NCI-H345 (cell line): ENCODE data around the gene TRAF5.
"Not testable (repeated sequence)": the region's sequence is repeated elsewhere in the genome, so short reads cannot be mapped to it uniquely, and the experiment has no call there.

Experiments
- DNase-seq: peaks from one replicate; lab custom pipeline; 2025; lab: John Stamatoyannopoulos, UW

TRAF5 gene

DNA sequence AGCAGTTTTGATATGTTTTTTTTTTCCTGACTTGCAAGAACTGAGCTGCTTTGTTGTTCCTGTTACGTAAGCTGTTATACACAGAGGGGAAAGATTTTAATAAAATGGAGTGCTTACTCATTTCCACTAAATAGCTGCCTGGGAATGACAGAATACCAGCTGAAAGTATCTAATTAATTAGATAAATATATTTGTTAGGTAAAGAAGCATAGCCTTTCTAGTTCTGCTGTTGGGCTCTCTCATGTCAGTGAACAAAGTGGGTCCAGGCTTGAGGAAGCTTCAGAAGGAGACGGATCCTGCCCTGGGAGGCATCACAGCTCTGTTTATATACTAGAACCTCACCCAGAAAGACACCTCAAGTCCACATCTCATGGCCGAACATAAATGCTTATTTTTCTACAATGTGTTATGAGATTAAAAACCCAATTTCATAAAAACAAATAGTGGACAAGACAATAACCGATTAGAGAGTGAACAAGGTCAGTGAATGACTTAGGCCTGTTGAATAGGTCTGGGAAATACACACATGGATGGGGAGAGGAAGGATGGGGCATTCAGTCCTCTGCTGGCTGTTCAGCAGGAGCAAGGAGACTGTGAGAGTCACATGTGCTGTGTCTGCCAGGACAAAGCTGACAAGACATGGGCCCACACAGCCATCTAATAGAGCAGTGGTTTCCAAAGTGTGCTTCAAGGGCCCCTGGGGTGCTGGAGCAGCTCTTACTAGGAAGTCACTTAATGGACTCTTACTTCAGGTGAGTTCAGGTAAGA, 20.6 kb downstream of the TRAF5 start:
- peak; percentile 73 for DNase-seq

DNA sequence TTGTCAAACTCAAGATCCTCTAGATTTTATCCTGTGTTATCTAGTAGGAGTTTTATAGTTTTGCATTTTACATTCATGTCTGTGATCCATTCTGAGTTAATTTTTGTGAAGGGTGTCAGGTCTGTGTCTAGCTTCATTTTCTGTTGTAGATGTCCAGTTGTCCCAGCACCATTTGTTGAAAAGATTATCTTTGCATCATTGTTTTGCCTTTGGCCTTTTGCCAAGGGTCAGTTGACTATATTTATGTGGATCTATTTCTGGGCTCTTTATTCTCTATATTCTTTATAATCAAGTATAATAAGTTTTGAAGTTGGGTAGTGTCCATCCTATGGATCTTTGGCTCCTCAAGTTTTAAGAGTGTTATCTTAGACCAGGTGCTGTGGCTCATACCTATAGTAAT, 21.9 kb downstream of the TRAF5 start:
- DNase-seq: no peak

DNA sequence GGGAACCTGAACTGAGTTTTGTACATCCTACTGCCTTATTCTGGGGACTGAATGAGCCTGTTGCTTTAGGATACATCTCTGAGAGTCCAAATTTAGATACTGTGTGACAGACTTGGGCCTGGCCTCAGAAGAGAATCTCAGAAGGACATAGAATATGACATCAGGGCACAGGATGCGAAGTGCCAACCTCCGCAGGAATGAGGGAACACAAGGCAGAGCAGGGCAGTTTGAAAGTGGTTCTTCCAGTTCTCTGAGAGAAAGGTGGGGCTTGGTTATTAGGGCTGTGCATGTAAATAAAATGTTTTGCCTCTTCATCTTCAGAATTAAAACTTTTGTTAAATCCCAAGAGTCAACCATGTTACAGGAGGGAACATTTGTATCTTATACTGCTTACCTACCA, 23.1 kb downstream of the TRAF5 start:
- DNase-seq: no peak

DNA sequence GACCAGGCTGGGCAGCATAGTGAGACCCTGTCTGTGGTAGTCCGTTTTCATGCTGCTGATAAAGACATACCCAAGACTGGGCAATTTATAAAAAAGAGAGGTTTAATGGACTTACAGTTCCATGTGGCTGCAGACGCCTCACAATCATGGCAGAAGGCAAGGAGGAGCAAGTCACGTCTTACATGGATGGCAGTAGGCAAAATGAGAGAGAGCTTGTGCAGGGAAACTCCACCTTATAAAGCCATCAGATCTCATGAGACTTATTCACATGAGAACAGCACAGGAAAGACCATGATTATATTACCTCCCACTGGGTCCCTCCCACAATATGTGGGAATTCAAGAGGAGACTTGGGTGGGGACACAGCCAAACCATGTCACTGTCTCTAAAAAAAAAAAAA, 25.4 kb downstream of the TRAF5 start:
- DNase-seq: not testable (repeated sequence)

DNA sequence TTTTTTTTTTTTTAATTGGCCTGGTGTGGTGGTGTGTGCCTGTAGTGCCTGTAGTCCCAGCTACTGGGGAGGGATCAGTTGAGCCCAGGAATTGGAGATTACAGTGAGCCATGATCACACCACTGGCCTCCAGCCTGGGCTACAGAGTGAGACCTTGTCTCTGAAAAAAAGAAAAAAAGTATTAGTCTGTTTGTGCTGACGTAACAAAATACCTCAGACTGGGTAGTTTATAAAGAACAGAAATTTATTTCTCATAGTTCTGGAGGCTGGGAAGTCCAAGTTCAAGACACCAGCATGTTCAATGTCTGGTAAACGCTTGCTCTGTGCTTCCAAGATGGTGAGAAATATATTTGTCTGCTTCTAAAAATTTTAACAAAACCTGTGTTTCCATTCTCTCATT, 25.8 kb downstream of the TRAF5 start:
- DNase-seq: no peak

DNA sequence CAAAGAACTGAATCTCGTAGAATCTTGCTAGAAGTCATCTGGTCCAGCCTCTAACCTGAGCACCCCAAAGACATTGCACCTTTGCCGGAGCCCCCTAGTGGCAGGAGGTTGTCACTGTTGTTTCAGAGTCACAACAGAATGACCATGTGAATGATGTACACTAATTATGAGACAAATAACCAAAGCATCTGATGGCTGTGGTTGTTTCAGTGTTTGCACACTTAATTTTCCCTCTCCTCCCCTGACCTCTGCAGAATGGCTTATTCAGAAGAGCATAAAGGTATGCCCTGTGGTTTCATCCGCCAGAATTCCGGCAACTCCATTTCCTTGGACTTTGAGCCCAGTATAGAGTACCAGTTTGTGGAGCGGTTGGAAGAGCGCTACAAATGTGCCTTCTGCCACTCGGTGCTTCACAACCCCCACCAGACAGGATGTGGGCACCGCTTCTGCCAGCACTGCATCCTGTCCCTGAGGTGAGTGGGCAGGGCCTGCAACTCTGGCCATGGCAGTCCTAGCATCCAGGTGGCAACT, 26.4 kb downstream of the TRAF5 start:
- DNase-seq: peak; percentile 34

DNA sequence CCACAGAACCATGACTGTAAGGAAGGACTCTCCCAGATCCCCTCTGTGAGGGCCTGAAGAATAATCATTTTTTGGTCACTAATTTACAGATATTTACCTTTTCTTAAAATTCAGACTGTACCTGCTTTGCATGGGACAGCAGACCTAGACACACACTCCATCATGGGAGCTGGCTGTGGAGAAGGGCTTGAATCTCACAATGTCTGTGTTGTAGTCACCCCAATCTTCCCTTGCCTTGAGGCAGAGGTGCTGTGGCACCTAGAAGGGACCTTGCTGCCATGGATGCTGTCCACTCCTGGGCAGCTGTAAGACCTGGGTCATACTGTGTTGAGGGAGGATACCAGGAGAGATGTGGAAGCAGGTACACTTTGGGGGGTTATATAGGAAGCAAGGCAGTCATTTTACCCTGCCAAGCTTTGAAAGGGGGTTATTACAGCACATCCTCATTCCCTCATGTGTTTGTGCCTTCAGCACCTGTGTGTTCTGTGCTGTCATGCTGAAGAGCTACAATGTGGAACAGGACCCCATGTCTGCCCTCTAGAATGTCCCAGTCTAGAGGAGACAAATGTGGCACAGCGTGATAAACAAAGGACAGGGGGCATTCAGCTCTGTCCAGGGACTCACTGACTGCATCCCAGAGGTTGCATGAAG, 27.1 kb downstream of the TRAF5 start:
- DNase-seq: no peak

DNA sequence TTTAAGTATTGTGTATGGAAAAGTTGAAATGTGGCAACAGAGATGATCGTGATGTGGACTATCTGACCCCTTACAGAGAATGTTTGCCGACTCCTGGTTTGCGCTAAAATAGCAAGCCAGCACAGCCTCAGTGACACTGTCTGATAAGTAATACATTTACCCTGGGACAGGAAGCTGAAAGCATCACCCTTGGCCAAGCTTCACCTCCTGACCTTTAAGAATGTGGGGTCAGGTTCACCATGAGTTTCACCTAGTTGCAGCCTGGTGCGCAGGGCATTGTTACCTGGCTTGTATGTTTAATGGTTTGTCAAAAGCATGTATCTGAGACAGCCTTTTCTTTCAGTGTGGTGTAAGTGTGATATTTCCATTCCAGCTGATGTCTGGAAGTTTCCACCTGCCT, 29.2 kb downstream of the TRAF5 start:
- DNase-seq: no peak

DNA sequence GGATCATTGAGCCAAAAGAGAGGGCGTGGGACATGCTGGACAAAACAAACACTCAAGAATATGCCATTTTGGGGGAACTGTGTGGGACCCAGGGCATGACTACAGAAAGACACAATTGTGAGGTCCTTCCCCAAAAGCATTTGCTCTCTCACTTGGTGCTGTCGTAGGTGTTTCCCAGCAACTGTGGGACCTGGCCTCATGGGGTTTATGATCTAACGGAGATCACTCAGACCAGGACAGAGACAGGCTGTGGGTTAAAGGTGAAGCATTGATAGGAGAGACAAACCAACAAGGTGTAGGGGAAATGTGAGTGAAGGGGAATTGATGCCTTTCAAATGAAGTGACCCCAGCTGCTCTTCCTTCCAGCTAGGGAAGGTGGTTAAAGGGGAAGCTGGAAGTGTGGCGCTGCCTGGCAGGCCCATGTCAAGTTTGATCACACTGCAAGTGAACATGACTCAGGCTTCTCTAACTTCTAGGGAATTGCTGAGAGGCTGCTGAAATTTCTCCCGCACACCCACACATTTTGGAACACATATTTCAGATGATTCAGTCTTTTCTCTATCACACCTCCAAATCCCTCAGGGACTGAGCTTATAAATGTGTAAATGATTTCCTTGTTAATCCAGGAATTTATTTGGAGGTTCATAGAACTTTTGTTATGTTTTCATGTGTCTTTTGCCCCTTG, 30.2 kb downstream of the TRAF5 start:
- no peak for DNase-seq

DNA sequence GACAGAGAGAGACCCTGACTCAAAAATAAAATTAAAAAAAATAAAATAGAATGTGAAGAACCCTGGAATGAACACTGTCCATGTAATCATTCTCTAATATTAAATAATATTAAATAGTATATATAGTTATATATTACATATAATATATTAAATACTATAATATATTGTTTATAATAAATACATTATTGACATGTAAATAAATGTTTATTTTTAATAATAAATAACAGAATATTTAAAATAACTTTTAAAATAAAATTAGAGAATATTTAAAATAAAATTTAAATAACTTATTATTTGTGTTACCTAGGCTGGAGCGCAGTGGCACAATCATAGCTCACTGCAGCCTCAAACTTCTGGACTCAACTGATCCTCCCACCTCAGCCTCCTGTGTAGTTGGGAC, 32.1 kb downstream of the TRAF5 start:
- no peak for DNase-seq

DNA sequence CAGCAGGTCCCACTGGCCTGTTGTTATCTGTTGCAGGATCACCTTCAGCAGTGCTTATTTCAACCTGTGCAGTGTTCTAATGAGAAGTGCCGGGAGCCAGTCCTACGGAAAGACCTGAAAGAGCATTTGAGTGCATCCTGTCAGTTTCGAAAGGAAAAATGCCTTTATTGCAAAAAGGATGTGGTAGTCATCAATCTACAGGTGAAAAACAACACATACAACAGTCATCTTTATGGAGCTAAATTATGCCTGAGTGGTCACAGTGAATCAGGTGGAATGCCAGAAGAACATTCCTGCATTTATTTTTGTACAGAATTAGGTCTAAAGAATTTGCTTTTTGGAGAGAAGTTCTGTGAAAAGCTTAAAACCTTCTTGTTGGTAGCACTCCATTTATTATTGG, 33.2 kb downstream of the TRAF5 start:
- DNase-seq: no peak

DNA sequence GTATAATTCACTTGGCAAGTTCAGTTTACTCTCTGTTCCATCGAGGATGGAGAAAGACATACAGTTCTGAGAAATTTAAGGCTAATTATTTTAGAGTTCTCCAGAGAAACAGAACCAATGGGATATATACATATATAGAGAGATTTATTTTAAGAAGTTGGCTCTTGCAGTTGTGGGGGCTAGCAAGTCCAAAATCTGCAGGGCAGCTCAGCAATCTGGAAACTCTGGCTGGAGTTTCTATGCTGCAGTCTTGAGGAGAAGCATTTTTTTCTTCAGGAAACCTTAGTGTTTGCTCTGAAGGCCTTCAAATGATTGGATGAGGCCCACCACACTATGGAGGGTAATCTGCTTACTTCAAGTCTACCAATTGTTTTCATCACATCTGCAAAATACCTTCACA, 34.6 kb downstream of the TRAF5 start:
- no peak for DNase-seq

DNA sequence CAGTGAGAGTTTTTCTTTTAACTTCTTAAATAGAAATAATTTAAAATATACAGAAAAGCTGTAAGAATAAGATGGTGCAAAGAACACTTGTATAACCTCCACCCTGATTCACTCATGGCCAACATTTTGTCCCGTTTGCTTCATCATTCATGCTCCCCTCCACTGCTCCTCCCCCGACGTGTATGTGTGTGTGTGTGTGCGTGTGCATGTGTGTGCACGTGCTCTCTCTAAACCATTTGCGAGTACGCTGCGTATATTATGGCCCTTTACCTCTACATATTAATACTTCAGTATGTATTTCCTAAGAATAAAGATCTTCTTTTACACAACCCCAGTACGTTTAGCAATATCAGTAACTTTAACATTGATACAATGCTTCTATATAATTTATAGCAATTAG, 43.0 kb downstream of the TRAF5 start:
- no peak for DNase-seq

DNA sequence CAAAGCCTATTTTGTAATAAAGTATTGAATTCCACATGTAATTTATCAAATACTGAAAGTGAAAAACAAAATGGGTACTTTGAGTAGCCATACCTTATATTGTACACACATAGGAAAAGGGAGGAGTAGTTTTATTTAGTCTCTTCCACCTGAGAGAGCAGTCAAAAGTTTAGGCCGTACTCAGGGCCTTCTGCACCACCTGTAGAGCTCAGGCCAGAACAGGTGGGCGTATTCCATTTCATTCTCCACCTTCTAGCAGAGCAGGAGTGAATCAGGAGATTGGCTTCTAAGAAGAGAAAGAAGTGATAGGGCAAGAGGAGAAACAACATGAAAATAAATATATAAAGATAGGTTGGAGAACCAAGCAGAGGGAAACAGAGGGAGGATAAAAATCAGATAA, 44.0 kb downstream of the TRAF5 start:
- no peak for DNase-seq

DNA sequence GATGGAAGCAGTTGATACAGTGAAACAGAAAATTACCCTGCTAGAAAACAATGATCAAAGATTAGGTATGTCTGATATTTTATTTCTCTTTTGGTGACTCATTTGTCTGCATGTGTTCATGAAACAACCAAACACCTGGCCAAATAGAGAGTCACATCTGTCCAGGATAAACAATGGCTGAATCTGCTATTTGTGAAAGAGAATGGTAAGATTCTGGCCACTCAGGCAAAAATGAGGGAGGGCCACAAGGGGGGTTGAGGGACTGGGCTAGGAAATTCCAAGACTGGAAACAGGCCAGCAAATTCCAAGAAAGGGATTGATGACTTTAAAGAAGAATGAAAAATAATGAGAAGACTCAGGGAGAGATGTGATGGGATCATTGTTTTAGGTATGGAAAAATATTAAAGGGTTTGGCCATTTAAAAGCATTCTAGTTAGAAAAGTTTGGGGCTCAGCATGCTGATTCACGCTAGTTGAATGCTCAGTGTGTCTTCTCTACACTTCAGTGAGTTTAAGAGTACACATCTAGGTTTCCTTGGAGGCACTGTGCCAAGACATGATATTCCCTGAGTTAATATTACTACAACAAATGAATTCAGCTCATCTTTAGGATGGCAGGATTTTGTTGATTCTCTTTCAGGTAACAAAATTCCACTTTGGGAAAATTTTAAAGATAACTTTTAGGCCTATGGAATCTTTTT, 44.9 kb downstream of the TRAF5 start:
- no peak for DNase-seq

DNA sequence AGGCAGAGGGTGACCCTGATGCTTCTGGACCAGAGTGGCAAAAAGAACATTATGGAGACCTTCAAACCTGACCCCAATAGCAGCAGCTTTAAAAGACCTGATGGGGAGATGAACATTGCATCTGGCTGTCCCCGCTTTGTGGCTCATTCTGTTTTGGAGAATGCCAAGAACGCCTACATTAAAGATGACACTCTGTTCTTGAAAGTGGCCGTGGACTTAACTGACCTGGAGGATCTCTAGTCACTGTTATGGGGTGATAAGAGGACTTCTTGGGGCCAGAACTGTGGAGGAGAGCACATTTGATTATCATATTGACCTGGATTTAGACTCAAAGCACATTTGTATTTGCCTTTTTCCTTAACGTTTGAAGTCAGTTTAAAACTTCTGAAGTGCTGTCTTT, 45.8 kb downstream of the TRAF5 start:
- no peak for DNase-seq

DNA sequence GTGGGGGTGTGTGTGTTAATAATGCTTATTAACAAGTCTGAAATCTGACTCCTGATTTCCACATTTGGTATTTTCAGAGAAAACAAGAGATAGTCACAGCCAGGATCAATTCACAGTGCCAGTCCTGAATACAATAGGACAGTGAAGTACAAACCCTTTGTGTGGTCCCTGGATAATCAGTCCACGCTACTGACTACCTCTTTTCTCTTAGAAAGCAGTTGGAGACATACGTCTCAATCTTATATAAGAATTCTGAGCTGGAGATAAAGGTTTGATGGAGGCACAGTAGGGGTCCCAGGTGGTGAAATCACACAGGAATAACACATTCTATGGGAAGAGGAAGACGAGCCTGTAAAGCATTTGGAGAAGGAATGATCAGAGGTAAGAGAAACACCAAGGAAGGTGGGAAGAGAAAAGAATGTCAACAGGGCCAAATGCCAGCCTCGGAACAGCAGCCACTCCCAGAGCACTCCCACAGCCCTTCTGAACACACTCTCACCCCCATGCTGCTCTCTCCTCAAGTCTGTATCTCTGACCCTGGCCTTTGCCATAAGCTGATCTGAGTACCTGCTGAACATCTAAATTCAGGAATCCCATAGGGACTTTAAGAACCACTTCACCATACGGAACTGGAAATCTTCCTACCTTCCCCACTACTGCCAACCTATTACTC, 48.6 kb downstream of the TRAF5 start:
- DNase-seq: no peak

DNA sequence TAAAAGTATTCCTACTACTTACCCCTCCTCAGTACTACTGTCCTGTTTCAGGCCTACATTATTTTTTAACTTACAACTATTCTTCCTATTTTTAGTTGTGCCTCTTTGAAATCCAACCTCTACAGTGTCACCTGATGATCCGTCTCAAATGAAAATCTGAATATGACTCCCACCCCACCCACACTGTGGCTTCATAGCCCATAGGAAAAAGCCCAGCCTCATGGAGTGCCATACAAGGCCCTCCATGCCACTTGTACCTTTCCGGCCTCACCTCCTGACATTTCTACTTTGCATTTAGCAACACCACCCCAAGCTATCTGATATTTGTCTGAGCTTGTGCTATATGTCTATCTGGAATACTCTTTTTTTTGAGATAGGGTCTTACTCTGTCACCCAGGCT, 49.3 kb downstream of the TRAF5 start:
- no peak for DNase-seq

DNA sequence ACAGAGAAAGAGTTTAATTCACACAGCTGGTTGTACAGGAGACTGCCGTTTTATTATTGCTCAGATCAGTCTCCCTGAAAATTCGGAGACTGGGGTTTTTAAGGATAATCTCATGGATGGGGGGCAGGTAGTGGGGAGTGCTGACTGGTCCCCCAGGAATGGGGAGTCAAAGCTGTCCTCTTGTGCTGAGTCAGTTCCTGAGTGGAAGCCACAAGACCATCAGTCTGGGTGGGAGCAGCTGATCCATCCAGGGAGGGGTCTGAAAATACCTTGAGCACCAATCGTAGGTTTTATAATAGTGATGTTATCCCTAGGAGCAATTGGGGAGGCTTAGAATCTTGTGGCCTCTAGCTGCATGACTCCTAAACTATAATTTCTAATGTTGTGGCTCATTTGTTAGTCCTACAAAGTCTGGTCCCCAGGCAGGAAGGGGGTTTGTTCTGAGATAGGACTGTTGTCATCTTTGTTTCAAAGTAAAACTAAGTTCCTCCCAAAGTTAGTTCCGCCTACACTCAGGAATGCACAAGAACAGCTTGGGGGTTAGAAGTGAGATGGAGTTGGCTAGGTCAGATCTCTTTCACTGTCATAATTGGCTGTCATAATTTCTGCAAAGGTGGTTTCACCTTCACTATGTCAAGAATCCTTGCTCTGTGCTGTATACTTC, 50.3 kb downstream of the TRAF5 start:
- no peak for DNase-seq

DNA sequence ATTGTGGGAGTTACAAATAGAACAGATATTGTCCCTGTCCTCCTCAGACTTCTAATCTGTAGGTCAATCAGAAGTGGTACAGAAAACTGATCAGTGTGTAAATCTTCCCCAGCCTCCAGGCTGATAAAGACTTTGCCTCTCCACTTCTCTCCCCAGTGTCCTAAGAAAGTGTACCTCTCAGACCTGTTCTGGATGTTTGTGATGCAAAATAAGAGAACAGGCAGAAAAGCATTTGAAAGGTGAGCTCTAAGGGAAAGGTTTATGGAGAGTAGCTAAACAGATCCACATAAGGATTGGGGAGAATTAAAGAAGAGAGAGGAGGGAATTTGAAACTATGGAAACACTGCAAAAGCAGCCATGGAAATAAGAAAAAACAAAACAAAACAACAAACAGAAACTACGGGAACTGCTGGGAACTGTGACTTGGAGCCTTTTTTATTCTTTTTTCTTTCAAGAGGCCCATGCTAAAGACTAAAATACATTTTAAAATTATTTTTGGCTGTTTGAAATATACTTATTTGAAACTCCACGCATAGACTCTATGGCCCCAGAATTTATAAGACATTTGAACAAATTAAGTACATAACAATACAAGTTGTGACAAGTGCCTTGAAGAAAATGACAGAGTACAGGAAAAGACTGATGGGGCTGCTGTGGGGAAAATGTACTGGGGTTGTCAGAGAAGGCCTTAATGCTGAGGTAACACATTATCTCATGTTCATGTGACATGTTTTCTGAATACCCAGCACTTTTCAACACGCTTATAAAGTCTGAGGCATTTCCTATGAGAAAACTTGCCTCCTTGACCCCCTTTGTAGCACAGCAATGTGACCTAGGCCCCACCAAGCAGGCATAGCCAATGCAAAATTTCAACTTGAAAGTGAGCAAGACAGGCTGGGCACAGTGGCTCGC, 51.2 kb downstream of the TRAF5 start:
- DNase-seq: no peak
